ENCODE data around the gene NDRG4. TPM values are rescaled to one million over a fixed set of nuclear protein-coding genes. Genes with fewer than 3 reads are reported as not detected.

The NDRG4 gene
- total RNA-seq, 1 experiment from 2014 or later: not detected

GRCh38 chr16:58500430-58501241, 693 bp downstream of the NDRG4 start:
- CTCF ChIA-PET: interaction anchor here (0.6 kb wide), 1 partner anchor 12 kb away, joined by 3 read pairs; no protein-coding TSS in a partner anchor
- no TSS peak for BruUV-seq (replicated peaks)
- Mint-ChIP-seq H3K4me1 (ENCODE audit: insufficient read depth, unreplicated experiment) (no peaks in the 10 kb centered on the region), H3K27me3 (ENCODE audit: insufficient read depth, unreplicated experiment) (no peaks in the 10 kb centered on the region), H3K4me3 (ENCODE audit: unreplicated experiment) (no peak overlapping the region), H3K9me3 (ENCODE audit: unreplicated experiment) (no peaks in the 10 kb centered on the region), H3K36me3 (ENCODE audit: insufficient read depth, unreplicated experiment) (peaks cover 5% of the 10 kb centered on the region), H3K27ac (ENCODE audit: low read depth, unreplicated experiment) (no peak overlapping the region)
- TF ChIP-seq CTCF (IDR thresholded peaks at IDR 0.05; ENCODE audit: unreplicated experiment): no peak
- intact Hi-C loops (cut with micrococcal nuclease): no loop called here
- DNase-seq (ENCODE audit: unreplicated experiment): no peak
- POLR2A ChIA-PET: no interaction called here

- intact Hi-C loops (cut with micrococcal nuclease): no loop called here
- no peak for DNase-seq (ENCODE audit: unreplicated experiment)
- no TSS peak for BruUV-seq (replicated peaks)
- Mint-ChIP-seq H3K27ac (ENCODE audit: low read depth, unreplicated experiment) (no peak overlapping the region), H3K27me3 (ENCODE audit: insufficient read depth, unreplicated experiment) (no peaks in the 10 kb centered on the region), H3K4me3 (ENCODE audit: unreplicated experiment) (no peak overlapping the region), H3K4me1 (ENCODE audit: insufficient read depth, unreplicated experiment) (no peaks in the 10 kb centered on the region), H3K36me3 (ENCODE audit: insufficient read depth, unreplicated experiment) (peaks cover 5% of the 10 kb centered on the region), H3K9me3 (ENCODE audit: unreplicated experiment) (no peaks in the 10 kb centered on the region)
- TF ChIP-seq CTCF (IDR thresholded peaks at IDR 0.05; ENCODE audit: unreplicated experiment): no peak
- ChIA-PET POLR2A (no interaction called here), CTCF (interaction anchor here (0.5 to 0.6 kb wide), 3 partner anchors 11 to 86 kb away, joined by 3 to 4 read pairs (median 3); no protein-coding TSS in a partner anchor)
Observed at GRCh38 chr16:58501242-58502131, 1.5 kb downstream of the NDRG4 start.

- ChIA-PET POLR2A (no interaction called here), CTCF (interaction anchor here (1.2 kb wide), 1 partner anchor 9 kb away, joined by 4 read pairs; no protein-coding TSS in a partner anchor)
- no peak for DNase-seq (ENCODE audit: unreplicated experiment)
- Mint-ChIP-seq H3K27me3 (ENCODE audit: insufficient read depth, unreplicated experiment) (no peaks in the 10 kb centered on the region), H3K9me3 (ENCODE audit: unreplicated experiment) (no peaks in the 10 kb centered on the region), H3K27ac (ENCODE audit: low read depth, unreplicated experiment) (no peak overlapping the region), H3K36me3 (ENCODE audit: insufficient read depth, unreplicated experiment) (peaks cover 5% of the 10 kb centered on the region), H3K4me3 (ENCODE audit: unreplicated experiment) (no peak overlapping the region), H3K4me1 (ENCODE audit: insufficient read depth, unreplicated experiment) (no peaks in the 10 kb centered on the region)
- no TSS peak for BruUV-seq (replicated peaks)
- intact Hi-C loops (cut with micrococcal nuclease): no loop called here
- no peak for TF ChIP-seq CTCF (IDR thresholded peaks at IDR 0.05; ENCODE audit: unreplicated experiment)
Observed at GRCh38 chr16:58502217-58502921, 2.4 kb downstream of the NDRG4 start.

Measured in MCF 10A (cell line).